Fibroblast of gingiva (primary cell): Measurements from ENCODE around the gene DHX35.
A peak's percentile ranks its signal among the peaks of the same experiment; 100 is the strongest.
"Not testable (repeated sequence)": the region's sequence is repeated elsewhere in the genome, so short reads cannot be mapped to it uniquely, and the experiment has no call there.

Experiments used
- DNase-seq: peaks from one replicate; pipeline ENCODE4 v3.0.0-alpha.2; 2011; ENCODE audit warnings: low read depth

Gene DHX35

DNA sequence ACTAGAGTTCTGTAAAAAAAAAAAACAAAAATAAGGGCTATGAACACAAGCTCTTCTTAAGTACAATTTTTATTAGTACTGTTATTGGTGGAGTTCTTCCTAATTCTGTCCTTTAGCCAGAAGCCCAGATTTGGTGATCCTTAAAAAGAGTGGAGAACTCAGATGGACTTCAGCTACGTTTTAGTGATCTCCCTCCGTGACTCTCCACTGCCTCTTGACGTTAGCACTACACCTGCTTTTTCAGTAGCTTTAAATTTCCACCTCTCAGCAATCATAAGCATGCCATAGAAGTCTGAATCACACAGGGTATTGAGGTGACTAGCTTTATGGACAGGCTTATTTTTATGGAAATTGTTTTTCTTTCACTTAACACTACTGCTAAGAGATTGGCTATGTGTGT lies 17.7 kb downstream of the DHX35 start:
- DNase-seq, result no peak

DNA sequence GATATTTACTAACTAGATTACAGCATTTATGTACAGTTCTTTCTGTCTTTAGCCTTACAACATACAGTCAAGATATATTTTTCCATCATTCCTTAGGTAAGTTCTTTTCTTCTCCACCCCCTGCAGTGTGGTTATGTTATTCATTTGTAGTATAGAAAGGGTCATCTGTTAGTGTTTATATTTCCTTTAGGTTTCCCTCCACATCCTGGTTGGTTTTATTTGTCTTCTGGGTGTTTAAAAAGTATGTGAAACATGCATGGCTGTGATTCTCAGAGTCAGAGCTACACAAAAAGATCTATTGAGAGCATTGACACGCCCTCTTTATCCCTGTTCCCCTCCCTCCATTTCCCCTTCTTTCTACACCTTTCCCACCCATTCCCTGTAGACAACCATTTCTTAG lies 20.1 kb downstream of the DHX35 start:
- DNase-seq, result no peak

DNA sequence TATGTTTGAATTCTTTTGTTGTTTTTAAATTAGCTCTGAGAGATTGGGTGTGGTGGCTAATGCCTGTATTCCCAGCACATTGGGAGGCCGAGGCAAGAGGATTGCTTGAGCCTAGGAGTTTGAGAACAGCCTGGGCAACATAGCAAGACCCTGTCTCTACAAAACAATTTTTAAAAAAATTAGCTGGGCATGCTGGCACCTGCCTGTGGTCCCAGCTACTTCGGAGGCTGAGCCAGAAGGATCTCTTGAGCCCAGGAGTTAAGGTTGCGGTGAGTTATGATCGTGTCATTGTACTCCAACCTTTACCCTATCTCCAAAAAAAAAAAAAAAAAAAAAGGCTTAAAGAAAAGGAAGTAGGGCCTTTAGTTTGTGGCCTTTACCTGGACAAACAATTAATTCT lies 22.9 kb downstream of the DHX35 start:
- no peak for DNase-seq

DNA sequence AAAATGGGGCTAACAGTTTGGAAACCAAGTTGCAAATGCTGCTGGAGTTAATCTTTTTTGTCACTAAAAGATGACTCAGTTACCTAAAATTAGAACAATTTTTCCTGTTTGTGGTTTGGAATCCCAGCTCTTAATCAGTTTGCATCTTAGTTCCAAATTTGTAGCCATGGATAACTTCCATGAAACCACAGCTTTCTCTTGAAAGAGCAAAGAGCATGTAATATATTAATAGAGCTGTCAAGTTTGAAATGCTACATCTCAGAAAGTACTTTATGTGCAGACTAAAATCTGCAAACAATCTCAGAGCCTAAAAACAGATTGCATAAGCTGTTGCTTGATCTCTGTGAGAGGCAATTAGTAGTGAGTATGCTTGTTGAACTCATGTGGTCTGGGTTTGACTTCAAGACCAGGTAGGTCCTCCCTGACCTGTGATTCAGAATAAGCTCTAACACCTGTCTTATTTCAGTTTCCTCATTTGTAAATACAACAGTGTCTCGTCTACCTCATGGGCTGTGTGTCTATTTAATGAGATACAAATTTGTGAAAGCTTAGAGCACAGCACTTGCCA lies 23.5 kb downstream of the DHX35 start:
- DNase-seq, result peak; percentile 91

DNA sequence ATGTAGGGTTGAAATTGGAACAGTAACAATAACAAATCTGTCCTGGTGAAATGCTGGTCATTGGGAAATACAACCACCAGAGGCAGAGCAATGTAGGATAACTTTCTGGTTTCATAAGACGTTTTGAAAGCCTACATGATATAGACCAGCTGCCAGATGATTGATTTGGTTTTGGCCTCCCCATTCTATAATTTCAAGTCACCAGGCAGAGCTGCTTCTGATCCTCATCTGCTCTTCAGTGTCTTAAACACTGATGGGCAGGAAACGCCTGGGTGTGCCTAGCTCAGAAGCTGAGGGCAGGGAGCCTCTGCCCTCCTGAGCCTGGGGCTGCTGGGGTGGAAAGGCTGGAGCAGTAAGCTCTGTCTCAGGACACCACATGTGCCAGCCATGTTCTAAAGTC lies 24.5 kb downstream of the DHX35 start:
- peak; percentile 45 for DNase-seq

- DNase-seq, result no peak
Measured at GRCh38 chr20:38987777-38988176, 25.6 kb downstream of the DHX35 start.

- no peak for DNase-seq
Measured at GRCh38 chr20:38990728-38991127, 28.6 kb downstream of the DHX35 start.

DNA sequence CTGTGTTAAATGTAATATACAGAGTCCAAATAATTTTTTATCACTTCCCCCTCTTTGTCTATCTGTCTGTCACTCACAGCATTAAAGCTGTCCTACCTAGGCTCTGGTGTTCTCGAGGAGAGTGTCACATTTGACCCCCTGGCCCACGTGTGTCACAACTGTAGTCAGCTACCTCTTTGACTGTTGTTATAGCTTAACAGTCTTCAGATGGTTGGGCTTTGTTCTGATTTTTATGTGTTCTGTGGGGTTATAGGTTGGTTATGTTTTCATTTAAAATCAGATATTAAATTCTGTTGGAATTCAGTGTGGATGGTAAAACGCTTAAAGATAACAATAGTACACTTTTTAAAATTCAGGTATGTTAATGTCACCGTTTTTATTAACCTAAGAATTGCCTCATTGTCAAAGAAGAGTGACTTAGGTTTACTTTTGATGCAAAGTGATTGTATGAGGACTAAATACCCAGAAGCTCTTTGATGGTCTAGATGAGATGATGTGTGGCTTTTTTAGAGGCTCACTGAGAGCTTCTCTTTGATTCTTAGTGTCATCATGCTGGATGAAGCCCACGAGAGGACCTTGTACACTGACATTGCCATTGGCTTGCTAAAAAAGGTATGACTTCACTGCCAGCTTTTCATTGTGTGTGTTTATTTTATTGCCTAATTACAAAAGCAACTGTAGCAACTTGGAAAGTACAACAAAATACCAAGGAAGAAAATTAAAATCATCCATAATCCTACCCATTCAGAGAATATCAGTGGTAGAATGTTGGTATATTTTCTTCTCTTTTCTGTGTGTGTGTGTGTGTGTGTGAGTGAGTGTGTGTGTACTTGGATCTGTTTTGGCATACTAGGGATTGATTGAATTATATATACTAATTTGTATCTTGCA lies 29.9 kb downstream of the DHX35 start:
- DNase-seq, result no peak

DNA sequence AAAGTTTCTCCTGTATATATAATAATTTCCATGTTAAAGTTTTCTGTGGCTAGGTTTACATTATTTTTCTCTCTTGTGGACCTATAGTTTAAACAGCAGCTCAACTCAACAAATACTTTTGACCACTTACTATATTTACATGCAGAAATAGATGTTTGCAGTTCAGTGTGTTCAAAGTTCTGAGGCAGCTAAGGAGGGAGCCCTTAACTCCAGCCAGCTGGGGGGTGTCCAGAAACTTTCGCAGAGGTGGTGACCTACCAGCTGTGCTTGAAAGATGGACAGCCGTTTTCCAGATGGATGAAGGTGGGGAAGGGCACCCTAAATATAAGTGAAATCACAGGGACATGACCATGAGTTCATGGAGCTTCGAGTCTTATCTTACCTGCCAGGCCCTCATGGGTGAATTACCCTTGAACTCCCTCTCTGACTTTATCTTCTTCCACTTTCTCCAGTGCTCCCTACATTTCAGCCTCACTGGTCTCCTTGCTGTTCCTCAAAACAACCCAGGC lies 33.4 kb downstream of the DHX35 start:
- no peak for DNase-seq

DNA sequence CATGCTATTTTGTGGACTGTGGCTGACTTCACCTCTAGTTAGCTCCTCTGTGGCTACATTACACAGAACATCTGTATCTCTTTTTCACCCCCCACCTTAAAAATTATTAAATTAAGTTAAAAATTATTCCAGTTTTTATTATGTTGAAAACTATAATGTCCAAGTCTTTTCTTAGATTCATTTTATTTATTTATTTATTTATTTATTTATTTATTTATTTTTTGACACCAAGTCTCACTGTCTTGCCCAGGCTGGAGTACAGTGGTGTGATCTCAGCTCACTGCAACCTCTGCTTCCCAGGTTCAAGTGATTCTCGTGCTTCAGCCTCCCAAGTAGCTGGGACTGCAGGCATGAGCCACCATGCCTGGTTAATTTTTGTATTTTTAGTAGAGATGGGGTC lies 34.7 kb downstream of the DHX35 start:
- DNase-seq, result not testable (repeated sequence)

DNA sequence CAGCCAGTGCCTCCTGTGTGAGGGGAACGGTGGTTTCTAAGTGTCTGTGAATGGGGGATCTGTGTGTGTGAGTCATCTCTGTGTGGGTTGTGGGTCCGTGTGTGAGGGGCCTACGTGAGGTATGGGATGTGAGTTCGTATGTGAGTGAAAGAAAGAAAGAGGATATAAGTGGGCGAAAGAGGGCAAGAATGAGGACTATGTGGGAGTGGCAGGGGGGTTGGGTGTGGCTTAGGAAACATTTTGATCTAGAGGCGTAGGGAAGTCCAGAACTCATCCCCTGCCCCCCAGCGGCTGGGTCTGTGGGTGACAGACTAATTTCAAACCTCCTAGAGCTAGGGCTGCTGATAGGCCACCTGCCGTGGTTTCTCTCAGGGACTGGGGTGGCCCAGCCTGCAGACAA lies 35.5 kb downstream of the DHX35 start:
- DNase-seq, result no peak

DNA sequence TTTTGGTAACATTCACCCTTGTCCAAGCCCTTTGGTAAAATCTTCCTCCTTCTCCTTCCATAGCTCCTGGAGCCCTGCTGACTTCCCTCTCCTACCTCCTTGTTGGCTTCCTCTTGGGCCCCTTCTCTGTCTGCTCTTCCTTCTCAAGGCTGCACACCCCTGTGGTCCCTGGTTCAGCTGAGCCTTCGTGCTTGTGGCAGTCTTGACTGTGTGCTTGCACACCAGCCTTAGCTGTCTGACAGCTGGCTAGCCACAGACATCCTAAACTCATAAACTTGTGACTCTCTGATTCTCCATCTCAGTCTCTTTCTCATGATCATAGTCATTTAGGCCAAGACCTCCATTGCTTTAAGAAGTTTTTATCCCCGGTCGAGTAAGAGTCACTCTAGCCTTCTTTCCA lies 37.1 kb downstream of the DHX35 start:
- no peak for DNase-seq

DNA sequence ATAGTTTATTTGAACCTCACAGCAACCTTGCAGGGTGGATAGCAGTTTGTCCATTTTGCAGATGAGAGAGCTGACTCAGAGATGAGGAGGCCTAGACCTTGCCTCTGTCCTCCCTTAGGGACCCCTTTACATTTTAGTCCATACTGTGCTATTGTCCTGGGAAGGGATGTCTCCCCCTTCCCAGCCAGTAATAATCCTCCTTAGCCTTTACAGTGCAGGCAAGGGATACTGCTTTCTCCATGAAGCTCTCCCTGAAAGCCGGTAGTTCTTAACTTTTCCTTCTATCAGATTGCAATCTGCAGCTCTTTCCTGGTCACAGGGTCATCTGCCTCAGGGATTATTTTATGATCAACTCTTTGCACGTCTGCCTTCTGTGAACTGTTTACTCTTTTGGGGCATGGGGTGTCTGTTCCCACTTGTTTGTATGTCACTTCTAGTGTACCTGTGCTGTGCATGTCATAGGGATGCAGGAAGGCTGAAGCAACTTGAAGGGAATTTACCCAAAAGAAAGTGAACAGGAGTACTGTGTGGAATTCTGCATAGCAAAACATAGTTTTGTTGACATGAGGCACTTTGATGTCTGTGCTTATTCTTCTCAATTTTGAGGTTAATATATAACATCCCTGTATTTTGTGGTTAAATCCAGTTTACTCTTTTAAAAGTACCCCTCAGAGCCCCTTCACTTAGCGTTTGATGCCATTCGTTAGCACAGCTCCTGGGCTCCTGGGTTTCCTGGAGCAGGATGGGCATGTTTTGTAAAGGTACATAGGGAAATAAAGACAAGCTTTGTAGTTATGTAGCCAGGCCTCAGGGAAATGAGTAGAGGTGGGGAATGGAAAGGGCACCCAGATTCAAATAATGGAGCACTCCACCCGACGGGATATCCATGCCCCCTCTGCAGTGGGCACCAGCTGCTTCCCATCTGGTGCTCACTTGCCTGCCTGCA lies 38.1 kb downstream of the DHX35 start:
- no peak for DNase-seq

GRCh38 chr20:39004508-39004907 lies 42.4 kb downstream of the DHX35 start:
- no peak for DNase-seq

DNA sequence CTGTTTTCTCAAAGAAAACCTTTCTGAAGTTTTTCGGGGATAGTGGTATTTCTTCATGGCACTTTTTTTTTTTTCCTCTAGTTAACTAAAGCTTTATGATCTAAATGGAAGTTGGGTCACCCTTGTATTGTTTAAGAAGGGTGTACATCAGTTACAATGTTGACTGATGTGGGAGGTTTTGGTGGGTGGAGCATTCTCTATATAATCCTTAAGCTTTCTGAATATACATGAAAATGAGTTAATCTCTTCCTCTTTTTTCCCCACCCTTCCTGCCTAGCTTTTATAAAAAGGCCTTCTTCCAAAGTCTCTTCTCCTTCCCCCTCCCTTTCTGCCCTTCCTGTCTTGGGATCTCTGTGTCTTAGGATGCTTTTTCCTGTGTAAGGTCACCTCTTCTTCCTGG lies 47.2 kb downstream of the DHX35 start:
- no peak for DNase-seq

DNA sequence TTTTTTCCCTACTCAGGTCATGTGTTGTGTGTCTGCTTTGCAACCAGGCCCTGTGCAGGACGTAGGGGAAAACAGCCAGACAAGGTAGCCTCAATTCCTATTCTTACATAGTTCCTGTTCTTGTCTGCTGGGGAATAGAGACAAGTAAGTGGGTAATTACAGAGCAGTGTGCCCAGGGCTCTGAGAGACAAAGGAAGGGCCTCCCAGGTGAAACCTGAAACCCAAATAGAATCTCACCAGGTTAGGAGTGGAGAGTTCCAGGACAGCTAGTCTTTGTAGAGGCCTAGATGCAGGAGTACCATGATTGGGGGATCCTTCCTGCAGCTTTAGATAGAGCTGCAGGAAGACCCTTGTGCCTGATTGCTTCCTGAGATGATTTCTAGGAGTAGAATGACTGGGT lies 48.4 kb downstream of the DHX35 start:
- DNase-seq, result no peak

DNA sequence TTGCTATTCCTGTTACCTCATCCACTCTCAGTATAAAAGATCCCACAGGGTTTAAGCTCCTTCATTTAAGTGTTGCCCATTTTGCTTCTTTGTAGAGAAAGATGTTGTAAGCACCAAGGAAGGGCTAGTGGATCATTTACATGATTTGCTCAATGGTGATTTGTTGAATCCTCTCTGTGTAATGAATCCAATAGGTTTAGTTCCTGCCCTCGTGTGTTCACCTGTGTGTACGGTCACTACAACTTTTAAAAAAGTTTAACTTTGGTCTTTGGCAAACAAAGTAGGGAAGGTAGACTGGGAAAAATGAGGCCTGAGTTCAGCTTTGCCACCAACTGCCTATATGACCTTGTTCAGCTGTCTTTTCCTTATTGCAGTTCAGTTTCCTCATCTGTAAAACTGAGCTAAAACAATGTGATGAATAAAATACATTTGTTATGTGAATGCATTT lies 51.5 kb downstream of the DHX35 start:
- DNase-seq, result no peak

DNA sequence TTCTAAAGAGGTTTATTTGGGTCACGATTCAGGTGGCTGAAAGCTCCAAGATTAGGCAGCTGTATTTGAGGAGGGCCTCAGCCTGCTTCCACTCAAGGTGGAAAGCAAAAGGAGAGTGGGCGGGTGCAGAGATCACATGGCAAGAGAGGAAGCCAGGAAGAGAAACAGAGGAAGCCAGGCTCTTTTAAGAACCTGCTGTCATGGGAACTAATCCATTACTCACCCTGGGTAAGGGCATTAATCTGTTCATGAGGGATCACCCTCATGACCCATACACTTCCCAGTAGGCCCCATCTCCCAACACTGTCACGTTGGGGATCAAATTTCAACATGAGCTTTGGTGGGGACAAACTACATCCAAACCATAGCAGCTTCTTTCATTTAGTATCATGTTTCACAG lies 53.9 kb downstream of the DHX35 start:
- no peak for DNase-seq

- no peak for DNase-seq
Measured at GRCh38 chr20:39016506-39016905, 54.4 kb downstream of the DHX35 start.

DNA sequence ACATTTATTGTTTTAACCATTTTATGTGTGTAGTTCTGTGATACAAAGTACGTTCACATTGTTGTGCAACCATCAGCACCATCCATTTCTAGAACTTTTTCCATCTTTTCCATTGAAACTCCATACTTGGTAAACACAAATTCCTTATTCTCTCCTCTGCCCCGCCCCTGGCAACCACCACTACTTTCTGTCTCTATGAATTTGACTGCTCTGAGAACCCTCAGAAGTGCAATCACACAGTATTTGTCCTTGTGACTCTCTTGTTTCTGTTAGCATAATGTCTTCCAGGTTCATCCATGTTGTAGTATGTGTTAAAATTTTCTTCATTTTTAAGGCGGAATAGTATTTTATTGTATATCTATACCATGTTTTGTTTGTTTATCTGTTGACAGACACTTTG lies 56.9 kb downstream of the DHX35 start:
- no peak for DNase-seq

DNA sequence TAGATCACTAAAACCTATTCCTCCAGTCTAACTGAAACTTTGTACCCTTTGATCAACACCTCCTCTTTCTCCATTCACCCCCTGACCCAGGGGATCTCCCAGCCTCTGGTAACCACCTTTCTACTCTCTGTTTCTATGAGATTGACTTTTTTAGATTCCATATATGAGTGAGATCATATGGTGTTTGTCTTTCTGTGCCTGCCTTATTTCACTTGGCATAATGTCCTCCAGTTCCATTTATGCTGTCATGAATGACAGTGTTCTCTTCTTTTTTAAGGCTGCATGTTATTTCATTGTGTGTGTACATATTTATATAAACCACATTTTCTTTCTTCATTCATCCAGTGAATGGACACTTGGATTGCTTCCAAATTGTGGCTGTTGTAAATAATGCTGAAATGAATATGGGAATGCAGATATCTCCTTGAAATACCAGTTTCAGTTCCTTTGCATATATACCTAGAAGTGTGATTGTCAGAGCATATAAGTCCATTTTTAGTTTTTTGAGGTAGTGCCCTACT lies 57.7 kb downstream of the DHX35 start:
- peak; percentile 47 for DNase-seq

DNA sequence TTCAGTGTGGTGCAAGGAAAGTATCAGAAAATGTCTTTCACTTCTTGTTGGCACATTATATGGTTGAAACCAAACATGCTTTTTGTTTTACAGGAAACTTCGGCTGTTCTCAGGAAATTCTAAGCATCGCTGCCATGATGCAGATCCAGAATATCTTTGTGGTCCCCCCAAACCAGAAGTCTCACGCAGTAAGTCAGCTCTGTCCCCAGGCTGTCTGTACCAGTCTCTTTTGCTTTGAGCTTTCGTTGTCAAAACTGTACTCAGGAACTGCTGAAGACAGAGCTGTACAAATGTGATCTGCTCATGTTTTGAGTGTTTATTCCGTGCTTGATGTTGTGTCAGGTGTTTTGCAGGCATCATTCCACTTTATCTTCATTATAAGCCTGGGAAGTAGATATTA lies 59.6 kb downstream of the DHX35 start:
- no peak for DNase-seq
